NCI-H2171 treated with DMSO at 0.1 percent for 48 hours (cell line): ENCODE results near the gene H6PD.

ENCODE experiments used
- DNase-seq: peaks from one replicate; lab custom pipeline; 2025; lab: John Stamatoyannopoulos, UW

H6PD gene

DNA sequence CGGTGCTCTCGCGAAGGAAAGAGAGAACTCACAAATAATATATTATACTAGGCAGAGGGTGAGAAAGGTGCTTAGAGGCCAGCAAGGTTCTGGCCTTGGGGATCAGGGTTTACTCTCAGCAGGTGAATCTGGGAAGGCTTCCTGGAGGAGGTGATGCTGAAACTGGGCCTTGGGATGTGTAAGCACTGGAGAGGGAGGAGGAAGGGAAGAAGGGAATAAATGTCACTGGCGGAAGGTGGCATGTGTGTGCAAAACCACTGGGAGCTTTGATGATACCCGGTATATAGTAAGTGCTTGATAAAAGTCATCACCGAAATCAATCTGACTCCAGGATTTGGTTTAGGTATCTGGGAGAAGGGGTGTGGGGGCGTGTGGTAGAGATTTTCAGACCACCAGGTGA, 82.5 kb downstream of the H6PD start:
- DNase-seq: no peak

GRCh38 chr1:9317591-9318417, 83.2 kb downstream of the H6PD start:
- DNase-seq: peak; percentile 67

DNA sequence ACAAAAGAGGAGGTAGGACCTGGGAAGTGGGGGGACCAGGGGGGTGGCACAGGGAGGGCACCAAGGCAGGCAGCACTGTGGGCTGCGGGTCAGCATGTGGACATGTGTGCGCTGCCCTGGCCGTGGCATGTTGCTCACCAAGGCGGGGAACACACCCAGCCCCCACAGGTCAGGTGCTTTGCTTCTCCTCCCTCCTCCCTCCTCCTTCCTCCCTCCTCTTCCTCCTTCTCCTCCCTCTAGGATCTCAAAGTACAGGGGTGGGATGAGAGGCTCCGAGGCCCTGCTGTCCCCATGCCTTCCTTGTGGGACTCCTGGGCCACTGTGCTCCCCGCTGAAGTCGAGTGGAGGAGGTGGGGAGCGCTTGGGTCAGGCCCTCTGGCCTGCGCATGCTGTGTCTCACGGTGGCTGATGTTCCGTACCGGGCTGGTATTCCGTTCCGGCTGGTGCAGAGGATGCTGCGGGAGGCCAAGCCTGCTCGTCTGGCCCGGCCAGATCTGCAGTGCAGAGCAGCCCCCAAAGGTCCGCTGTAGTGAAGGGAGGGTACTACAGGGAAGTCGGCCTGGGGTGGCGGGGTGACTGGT, 84.7 kb downstream of the H6PD start:
- no peak for DNase-seq

GRCh38 chr1:9319789-9320519, 85.4 kb downstream of the H6PD start:
- no peak for DNase-seq
